TTC549 (cell line): Measurements from ENCODE around the gene FMNL1.
"Not testable (repeated sequence)": the region's sequence is repeated elsewhere in the genome, so short reads cannot be mapped to it uniquely, and the experiment has no call there.

Experiments used
- FAIRE-seq: peaks from 2 replicates; lab custom pipeline; 2012; peaks lifted over from hg19 to GRCh38; lab: Jason Lieb, UNC

FMNL1 gene

GRCh38 chr17:45236282-45236606 lies 14.6 kb downstream of the FMNL1 start:
- FAIRE-seq = no peak

DNA sequence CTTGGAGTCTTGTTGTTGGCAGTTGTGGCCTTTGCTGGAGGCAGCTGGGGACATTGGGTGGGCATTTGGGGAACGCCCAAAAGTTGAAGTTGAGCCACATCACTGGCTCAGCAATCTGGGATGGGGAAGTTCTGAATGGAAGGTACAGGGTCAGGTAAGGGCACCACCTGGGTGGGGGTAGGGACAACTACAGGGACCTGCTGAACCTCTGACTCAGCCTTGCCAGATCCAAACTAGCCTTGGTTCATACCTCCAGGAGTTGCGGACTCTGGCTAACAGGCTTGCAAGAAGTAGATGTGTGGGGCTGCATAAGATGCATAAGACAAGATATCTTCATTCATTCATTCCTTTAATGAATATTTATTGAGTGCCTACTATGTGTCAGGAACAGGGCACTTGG lies 16.0 kb downstream of the FMNL1 start:
- no peak for FAIRE-seq

DNA sequence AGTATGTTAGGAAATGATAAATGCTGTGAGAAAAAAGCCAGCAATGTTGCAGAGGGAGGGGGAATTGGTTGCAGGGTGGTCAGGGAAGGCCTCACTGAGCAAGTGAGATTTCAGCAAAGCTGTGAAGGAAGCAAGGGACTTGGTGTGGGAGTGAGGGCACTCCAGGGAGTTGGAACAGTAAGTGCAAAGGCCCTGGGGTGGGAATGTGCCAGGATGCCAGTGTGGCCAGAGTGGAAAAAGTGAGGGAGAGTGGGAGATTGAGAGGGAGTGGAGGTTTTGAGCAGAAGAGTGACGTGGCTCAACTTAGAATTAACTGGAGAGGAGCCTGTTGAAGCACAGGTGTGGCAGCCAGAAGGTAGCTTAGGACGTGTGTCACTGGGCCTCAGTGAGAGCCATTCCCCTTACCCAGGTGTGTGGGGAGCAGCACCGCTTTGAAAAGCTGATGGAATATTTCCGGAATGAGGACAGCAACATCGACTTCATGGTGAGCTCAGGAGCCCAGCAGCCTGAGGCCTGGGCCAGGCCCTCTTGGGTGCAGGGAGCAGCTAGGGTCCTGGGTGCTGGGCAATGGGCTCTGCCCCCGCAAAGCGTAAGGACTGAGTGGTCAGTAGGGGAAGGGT lies 16.6 kb downstream of the FMNL1 start:
- no peak for FAIRE-seq

DNA sequence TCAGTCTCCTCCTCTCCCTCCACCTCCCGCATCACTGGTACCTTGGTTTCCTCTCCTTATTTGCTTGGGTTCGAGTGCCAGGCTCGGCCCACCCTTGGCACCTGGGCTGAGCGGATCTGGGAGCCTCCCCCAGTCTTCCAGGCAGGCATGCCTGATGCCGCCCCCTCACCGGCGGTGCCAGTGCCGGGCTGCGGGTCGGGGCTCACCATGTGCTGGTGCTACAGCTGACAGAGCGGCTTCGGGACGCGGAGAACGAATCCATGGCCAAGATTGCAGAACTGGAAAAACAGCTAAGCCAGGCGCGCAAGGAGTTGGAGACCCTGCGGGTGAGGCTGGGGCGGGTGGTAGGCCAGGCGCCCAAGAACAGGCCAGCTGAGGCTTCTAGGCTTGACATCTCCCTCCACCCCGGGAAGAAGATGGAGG lies 19.2 kb downstream of the FMNL1 start:
- FAIRE-seq = no peak

DNA sequence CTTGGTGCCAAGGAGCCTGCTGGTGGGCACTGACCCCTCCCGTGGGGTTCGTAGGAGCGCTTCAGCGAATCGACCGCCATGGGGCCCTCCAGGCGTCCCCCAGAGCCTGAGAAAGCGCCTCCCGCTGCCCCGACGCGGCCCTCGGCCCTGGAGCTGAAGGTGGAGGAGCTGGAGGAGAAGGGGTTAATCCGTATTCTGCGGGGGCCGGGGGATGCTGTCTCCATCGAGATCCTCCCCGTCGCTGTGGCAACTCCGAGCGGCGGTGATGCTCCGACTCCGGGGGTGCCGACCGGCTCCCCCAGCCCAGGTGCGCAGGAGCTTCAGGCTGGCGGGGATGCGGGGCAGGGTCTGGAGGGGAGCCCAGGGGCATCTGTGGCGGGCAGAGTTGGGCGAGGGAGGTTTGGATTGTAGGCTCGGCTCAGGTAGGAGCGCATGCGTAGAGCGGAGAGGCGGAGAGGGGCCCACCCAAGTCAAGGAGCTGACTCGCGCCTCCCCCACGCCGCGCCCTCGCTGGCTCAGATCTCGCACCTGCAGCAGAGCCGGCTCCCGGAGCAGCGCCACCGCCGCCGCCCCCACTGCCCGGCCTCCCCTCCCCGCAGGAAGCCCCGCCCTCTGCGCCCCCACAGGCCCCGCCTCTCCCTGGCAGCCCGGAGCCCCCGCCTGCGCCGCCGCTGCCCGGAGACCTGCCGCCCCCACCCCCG lies 19.8 kb downstream of the FMNL1 start:
- FAIRE-seq = no peak

DNA sequence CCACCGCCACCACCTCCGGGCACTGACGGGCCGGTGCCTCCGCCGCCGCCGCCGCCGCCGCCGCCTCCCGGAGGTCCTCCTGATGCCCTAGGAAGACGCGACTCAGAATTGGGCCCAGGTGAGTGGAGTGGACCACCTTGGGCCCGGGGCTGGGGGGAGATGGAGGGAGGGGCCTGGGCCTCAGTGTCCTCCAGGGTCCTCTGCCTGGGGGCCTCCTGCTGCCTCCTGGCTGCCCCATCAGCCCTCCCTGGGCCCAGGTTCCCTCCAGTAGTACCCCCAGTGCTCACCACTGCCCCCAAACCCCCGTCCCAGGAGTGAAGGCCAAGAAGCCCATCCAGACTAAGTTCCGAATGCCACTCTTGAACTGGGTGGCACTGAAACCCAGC lies 20.3 kb downstream of the FMNL1 start:
- no peak for FAIRE-seq

GRCh38 chr17:45243750-45244149 lies 22.1 kb downstream of the FMNL1 start:
- no peak for FAIRE-seq

GRCh38 chr17:45244725-45245656 lies 23.3 kb downstream of the FMNL1 start:
- no peak for FAIRE-seq

GRCh38 chr17:45246338-45246737 lies 24.7 kb downstream of the FMNL1 start:
- no peak for FAIRE-seq

- no peak for FAIRE-seq
Measured at GRCh38 chr17:45246861-45247428, 25.3 kb downstream of the FMNL1 start.

- FAIRE-seq = no peak
Measured at GRCh38 chr17:45247429-45248131, 25.9 kb downstream of the FMNL1 start.

GRCh38 chr17:45248132-45248957 lies 26.7 kb downstream of the FMNL1 start:
- FAIRE-seq = no peak

GRCh38 chr17:45251931-45252330 lies 30.2 kb downstream of the FMNL1 start:
- FAIRE-seq = no peak

DNA sequence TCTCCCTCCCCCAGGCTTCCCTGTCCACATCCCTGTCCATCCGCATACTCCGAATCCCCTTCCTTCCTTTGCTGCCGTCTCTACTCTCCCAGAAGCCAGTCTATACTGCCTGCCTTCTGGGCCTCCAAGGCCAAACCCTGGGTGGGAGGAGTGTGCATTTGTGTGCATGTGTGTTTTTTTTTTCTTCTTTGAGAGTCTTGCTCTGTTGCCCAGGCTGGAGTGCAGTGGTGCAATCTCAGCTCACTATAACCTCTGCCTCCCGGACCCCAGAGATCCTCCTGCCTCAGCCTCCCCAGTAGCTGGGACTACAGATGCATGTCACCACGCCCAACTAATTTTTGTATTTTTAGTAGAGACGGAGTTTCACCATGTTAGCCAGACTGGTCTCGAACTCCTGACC lies 31.6 kb downstream of the FMNL1 start:
- not testable (repeated sequence) for FAIRE-seq

DNA sequence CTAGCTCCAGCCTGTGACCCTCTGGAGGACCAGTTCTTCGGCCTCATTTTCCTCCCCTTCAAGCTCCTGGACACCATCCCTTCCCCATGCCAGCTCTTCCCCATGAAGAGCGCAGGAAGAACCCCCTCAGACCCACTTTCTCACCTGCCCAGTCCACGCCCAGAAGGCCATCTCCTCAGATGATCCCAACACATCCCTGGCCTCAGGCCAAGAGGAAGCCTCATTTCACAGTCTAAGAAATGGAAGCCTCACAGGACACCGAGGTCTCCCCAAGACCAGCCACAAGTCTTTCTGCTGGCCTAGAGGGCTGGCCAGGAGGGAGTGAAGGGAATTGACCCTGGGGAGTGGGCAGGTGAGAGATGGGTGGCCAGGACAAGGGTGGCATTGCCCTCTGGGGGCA lies 32.2 kb downstream of the FMNL1 start:
- no peak for FAIRE-seq

DNA sequence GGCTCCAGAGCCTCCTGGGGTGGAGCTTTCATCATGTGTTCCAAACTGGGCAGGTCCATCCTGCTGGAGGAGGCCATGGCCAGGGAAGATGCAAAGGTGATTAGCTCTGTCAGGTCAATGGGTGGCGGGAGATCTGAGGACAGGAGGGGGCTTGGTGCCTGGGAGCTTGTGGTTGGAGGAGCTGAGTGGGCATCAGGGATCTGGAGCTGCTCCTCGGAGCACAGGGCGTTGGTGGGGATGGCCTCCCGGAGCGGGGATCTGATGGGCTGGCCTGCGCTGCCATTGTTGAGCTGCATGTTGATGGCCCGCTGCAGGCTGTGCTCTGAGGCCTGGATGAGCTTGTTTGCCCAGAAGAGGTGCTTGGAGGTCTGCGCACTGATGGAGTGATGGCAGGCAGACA lies 33.7 kb downstream of the FMNL1 start:
- FAIRE-seq = no peak

DNA sequence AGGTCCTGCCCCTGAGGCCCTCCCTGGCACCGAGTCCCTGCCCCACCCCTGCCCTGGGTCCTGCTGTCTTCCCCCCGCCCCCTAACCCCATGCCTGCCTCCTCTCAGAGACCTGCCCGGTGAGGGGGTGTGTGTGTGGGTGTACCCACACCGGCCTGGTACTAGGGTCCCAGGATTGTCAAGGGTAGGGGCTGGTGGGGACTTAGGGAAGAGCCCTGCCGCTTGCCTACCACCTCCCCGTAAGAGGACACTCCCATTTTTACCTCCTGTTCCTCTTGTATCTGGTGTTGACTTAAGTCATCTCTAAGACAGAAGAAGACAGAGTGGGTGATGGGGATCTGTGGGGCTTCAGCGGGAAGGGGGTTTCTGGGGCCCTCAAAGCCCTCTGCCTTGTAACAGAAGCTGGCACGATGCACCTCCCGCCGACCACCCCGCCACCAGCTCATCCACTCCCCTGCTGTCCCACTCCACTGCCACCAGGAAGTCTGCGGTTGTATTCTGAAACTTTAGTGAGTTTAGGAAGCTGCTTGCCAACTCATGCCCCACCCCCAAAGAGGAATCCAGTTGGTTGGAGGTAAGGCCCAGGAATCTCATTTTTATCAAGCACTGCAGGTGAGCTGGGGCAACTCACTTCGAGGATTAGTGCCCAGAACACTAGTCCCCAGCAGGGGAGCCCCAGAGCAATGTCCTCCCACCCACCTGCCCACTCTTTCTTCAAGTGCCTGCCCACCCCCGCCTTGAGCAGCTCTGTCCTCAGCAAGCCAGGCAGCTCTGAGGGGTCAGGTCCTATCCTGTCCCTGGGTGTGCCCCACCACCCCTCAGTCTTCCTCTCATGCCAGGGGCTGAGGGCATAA lies 34.7 kb downstream of the FMNL1 start:
- no peak for FAIRE-seq

- no peak for FAIRE-seq
Measured at GRCh38 chr17:45257115-45257514, 35.4 kb downstream of the FMNL1 start.

DNA sequence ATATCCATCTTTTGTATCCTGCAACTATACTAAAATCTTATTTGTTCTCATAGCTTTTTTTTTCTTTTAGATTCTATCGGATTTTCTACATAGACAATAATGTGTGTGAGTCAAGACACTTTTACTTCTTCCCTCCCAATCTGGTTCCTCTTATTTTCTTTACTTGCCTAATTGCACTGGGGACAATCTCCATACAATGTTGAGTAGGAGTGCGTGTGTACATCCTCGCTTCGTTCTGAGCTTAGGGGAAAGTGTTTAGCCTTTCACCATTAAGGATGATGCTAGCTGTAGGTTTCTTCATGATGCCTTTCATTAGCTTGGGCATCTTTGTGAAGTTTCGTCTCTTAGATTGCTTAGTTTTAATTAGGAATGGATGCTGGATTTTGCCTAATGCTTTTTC lies 37.3 kb downstream of the FMNL1 start:
- no peak for FAIRE-seq

DNA sequence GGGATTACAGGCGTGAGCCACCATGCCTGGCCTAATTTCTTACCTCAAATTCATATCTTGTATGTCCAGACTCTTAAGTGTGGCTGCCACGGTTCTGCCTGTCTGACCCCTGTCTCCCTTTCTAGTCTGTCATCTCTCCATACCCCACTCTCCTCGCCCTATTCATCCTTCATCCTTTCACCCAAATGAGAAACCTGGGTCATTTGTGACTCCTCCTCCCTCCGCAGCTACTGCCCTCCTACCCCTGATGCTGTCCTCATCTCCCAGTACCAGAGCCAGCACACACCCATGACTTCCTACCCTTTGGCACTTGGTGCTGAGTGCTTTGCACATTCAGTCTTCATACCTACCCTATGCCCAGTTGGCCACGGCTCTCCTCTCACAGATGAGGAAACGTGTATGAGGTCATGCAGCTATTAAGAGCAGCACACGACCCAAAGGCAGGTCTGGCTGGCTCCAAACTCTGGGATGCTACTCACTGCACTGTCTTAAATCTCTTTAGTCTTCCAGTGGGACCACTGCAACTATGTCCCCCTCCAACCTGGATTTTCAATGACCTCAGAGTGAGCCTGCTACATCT lies 38.6 kb downstream of the FMNL1 start:
- FAIRE-seq = no peak
